ENCODE data around the gene GPD2. TPM values are rescaled to one million over a fixed set of nuclear protein-coding genes. Genes with fewer than 3 reads are reported as not detected.

The GPD2 gene
- polyA plus RNA-seq, 1 experiment = 20.7 TPM

DNA sequence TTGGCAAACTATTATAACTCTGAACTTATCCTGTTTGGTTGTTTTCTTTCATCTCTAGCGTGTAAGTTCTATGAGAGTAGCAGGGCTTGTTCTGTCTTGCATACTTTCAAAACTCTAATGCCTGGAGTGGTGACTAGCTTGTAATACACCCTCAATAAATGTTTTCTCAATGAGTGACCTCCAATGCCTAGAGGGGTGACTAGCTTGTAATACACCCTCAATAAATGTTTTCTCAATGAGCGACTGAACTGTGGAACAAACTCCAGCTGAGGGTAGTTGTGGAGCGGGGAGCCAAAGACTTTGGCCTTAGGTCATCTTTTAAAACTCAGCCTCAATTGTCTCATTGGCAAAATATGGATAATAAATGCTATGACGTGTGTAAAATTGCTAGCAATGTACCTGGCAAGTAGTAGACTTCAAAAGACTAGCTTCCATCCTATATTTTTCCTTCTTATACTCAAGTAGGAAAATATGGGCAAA is 1.8 kb downstream of the GPD2 start:
- no peaks in the 10 kb centered on the region for H3K27me3 ChIP-seq (ENCODE audit: control insufficient read depth, insufficient read depth, low read length)
- no peak overlapping the region for H3K27ac ChIP-seq (ENCODE audit: low read depth, low read length)
- H3K9me3 ChIP-seq (ENCODE audit: control insufficient read depth, insufficient read depth, low read length) = no peaks in the 10 kb centered on the region; the same call in 1 of the 2 replicates
- DNase-seq (ENCODE audit: low read depth, low spot score) = no peak
- ChIA-PET CTCF (interaction anchor here (2.4 kb wide), 1 partner anchor 103 kb away, joined by 7 read pairs; no protein-coding TSS in a partner anchor), POLR2A (interaction anchor here (1.5 kb wide), 1 partner anchor 103 kb away, joined by 5 read pairs; no protein-coding TSS in a partner anchor)
- TF ChIP-seq, protein P1, sequence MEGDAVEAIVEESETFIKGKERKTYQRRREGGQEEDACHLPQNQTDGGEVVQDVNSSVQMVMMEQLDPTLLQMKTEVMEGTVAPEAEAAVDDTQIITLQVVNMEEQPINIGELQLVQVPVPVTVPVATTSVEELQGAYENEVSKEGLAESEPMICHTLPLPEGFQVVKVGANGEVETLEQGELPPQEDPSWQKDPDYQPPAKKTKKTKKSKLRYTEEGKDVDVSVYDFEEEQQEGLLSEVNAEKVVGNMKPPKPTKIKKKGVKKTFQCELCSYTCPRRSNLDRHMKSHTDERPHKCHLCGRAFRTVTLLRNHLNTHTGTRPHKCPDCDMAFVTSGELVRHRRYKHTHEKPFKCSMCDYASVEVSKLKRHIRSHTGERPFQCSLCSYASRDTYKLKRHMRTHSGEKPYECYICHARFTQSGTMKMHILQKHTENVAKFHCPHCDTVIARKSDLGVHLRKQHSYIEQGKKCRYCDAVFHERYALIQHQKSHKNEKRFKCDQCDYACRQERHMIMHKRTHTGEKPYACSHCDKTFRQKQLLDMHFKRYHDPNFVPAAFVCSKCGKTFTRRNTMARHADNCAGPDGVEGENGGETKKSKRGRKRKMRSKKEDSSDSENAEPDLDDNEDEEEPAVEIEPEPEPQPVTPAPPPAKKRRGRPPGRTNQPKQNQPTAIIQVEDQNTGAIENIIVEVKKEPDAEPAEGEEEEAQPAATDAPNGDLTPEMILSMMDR (IDR thresholded peaks at IDR 0.05; ENCODE audit: low read depth, low read length) = no peak
- no peak overlapping the region for H3K4me3 ChIP-seq (ENCODE audit: low read depth, low read length)

DNA sequence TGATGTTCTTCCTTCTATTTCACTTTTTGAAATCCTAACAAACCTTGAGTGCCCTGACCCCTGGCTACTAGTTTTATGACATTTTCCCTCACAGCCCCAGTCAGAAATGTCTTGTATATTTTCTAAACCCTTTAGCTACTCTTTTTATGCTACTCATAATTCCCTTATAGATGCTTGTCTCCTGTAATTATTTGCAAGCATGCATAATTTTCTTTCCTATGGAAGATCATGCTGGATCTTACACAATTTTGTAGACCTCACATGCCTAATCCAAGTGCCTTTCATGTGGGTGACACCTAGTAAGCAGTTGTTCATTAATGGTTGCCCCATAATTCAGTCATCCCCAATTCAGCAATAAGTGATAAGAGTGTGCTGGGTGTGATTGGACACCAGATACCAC is 6.9 kb downstream of the GPD2 start:
- no peak overlapping the region for H3K27ac ChIP-seq (ENCODE audit: low read depth, low read length)
- CTCF ChIA-PET = no interaction called here

DNA sequence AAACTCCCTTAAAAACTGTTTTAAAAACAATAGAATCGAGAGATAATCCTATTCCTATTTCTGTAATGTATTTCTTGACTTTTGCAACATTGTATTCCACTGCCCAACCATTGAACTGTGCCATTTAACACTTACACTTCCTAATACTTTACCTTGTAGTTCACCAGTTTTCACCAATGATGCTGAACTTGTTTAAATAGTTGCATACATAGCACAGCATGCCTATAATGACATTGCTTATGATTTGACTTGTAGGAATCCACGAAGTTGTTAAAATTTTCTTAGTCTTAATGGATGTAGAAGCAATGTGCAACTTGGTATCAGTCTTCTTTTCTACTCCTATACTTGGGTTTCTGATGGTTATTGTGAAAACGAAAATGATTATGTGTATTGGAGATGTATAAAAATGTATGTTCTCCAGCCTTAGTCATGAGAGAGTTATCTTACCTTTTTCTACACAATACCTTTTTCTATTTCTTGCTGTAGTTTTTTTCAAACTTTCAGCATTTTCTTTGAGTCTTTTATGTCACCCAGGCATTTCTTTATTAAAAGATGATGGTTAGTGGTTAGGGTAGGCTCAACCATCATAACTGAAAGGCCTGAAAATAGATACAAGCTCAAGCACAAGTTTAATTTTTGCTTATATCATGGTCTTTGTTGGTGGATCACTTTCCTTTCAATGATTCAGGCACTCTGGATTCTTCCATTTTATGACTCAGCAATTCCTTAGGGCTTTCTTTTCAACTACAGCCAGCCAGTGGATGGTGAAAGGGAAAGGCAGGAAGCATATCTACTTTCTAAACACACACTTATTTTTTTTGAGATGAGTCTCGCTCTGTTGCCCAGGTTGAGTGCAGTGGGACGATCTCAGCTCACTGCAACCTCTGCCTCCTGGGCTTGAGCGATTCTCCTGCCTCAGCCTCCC is 9.4 kb downstream of the GPD2 start:
- TF ChIP-seq, protein P1 (IDR thresholded peaks at IDR 0.05; ENCODE audit: low read depth, low read length) = no peak
- peak; percentile 57 for DNase-seq (ENCODE audit: low read depth, low spot score)
- no peak overlapping the region for H3K4me3 ChIP-seq (ENCODE audit: low read depth, low read length)
- CTCF ChIA-PET = interaction anchor here (0.5 to 0.6 kb wide), 2 partner anchors 14 to 110 kb away, joined by 4 to 5 read pairs; no protein-coding TSS in a partner anchor
- H3K27ac ChIP-seq (ENCODE audit: low read depth, low read length) = peak overlapping the region; percentile 57
- no peaks in the 10 kb centered on the region for H3K27me3 ChIP-seq (ENCODE audit: control insufficient read depth, insufficient read depth, low read length)
- POLR2A ChIA-PET = no interaction called here
- H3K9me3 ChIP-seq (ENCODE audit: control insufficient read depth, insufficient read depth, low read length) = no peaks in the 10 kb centered on the region

More for the DNA sequence above, 6.9 kb downstream of the GPD2 start:
- Histone ChIP-seq H3K4me3 (ENCODE audit: low read depth, low read length) (no peak overlapping the region), H3K27me3 (ENCODE audit: control insufficient read depth, insufficient read depth, low read length) (no peaks in the 10 kb centered on the region), H3K9me3 (ENCODE audit: control insufficient read depth, insufficient read depth, low read length) (no peaks in the 10 kb centered on the region)
- POLR2A ChIA-PET = no interaction called here
- no peak for DNase-seq (ENCODE audit: low read depth, low spot score)
- TF ChIP-seq, protein P1 (IDR thresholded peaks at IDR 0.05; ENCODE audit: low read depth, low read length) = no peak

DNA sequence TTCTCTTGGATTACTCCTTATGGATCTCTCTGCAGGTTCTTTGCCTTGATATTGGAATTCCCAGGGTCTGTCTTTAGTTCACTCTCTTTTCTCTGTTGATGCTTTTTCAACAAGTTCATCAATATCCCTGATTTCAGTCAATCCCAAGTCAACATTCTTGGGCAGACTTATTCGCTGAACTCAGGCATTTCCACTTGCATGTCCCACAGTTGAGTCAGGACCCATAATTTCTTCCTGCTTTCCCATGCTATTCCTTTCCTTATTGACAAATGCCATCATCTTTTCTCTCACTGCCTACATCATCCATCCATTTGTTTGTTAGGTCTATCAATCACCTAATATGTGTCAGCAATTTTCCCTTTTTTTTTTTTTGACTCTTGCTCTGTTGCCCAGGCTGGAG is 11.6 kb downstream of the GPD2 start:
- TF ChIP-seq, protein P1 (IDR thresholded peaks at IDR 0.05; ENCODE audit: low read depth, low read length) = no peak
- CTCF ChIA-PET = interaction anchor here (1.1 kb wide), 1 partner anchor 16 kb away, joined by 3 read pairs; no protein-coding TSS in a partner anchor
- no peak for DNase-seq (ENCODE audit: low read depth, low spot score)

DNA sequence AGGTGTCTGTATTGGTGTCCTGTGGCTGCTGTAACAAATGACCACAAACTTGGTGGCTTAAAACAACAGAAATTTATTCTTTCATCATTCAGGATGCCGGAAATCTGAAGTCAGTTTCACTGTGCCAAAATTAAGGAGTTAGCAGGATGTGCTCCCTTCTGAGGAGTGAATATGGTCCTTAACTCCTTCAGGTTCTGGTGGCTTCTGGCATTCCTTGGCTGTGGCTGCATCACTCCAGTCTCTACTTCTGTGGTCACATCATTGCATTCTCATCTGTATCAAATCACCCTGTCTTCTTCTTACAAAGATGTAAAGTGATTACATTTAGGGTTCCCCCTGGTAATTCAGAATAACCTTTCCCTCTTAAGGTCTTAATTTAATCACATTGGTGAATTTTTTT is 12.6 kb downstream of the GPD2 start:
- H3K4me3 ChIP-seq (ENCODE audit: low read depth, low read length) = no peak overlapping the region
- TF ChIP-seq, protein P1 (IDR thresholded peaks at IDR 0.05; ENCODE audit: low read depth, low read length) = no peak
- no peaks in the 10 kb centered on the region for H3K27me3 ChIP-seq (ENCODE audit: control insufficient read depth, insufficient read depth, low read length)
- no peak overlapping the region for H3K27ac ChIP-seq (ENCODE audit: low read depth, low read length)
- POLR2A ChIA-PET = no interaction called here
- CTCF ChIA-PET = interaction anchor here (1.1 kb wide), 1 partner anchor 15 kb away, joined by 3 read pairs; no protein-coding TSS in a partner anchor
- peaks cover 5% of the 10 kb centered on the region; the same call in 1 of the 2 replicates for H3K9me3 ChIP-seq (ENCODE audit: control insufficient read depth, insufficient read depth, low read length)
- DNase-seq (ENCODE audit: low read depth, low spot score) = no peak

More for the DNA sequence above, 11.6 kb downstream of the GPD2 start:
- Histone ChIP-seq H3K27ac (ENCODE audit: low read depth, low read length) (no peak overlapping the region), H3K9me3 (ENCODE audit: control insufficient read depth, insufficient read depth, low read length) (peaks cover 5% of the 10 kb centered on the region; the same call in 1 of the 2 replicates), H3K4me3 (ENCODE audit: low read depth, low read length) (no peak overlapping the region), H3K27me3 (ENCODE audit: control insufficient read depth, insufficient read depth, low read length) (no peaks in the 10 kb centered on the region)
- POLR2A ChIA-PET = no interaction called here

Data from AG04450 (cell line).